Gastrocnemius medialis (tissue), 4 donors: ENCODE results near the gene FSIP1.

Source experiments
- POLR2A ChIP-seq, 2 donors: fragments of 450-650 bp; IDR thresholded peaks; one replicate each; pipeline ENCODE4 v1.6.1; 2017; ENCODE audit warnings: antibody characterized with exemption in 2 of 2, mild to moderate bottlenecking in 2 of 2, moderate library complexity in 2 of 2
- TF ChIP-seq, protein P1 (sequence below), 5 experiments: fragments of 450-650 bp in 3 of 5; fragments of 200-600 bp in 2 of 5; sonication (generic) in 2 of 5; IDR thresholded peaks in 4 of 5; conservative IDR thresholded peaks in 1 of 5; 1 replicate in 4 of 5; 2 replicates in 1 of 5; pipeline ENCODE4 v1.5.1; 2016 to 2019; ENCODE audit warnings: antibody characterized with exemption in 5 of 5, mild to moderate bottlenecking in 3 of 5, moderate library complexity in 3 of 5

DNA sequence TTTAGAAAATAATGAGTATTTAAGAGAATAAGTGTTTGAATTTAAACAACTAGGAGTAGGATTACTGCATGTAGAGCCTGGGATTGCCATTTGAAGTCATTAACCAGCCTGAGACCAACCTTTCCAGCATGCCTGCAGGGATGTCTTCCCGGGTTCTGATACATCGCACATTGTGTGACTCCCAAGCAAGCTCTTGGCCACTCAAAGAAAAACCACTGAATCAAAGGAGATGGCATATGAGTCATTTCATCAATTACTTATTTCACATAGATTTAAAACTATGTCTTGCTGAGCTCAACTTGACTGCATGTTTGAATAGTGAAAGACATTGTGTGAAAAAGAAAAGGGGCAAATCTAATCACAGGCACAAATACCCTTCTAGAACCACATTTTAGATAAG is 216.8 kb downstream of the FSIP1 start:
- TF ChIP-seq, protein P1, sequence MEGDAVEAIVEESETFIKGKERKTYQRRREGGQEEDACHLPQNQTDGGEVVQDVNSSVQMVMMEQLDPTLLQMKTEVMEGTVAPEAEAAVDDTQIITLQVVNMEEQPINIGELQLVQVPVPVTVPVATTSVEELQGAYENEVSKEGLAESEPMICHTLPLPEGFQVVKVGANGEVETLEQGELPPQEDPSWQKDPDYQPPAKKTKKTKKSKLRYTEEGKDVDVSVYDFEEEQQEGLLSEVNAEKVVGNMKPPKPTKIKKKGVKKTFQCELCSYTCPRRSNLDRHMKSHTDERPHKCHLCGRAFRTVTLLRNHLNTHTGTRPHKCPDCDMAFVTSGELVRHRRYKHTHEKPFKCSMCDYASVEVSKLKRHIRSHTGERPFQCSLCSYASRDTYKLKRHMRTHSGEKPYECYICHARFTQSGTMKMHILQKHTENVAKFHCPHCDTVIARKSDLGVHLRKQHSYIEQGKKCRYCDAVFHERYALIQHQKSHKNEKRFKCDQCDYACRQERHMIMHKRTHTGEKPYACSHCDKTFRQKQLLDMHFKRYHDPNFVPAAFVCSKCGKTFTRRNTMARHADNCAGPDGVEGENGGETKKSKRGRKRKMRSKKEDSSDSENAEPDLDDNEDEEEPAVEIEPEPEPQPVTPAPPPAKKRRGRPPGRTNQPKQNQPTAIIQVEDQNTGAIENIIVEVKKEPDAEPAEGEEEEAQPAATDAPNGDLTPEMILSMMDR (IDR thresholded peaks at IDR 0.05 in 4 of 5, conservative IDR thresholded peaks at IDR 0.05 in 1 of 5), result no peak
- TF ChIP-seq POLR2A (IDR thresholded peaks at IDR 0.05), result no peak
